SK-N-SH (cell line): ENCODE results near the gene GRAMD1B. TPM values are rescaled to one million over a fixed set of nuclear protein-coding genes. Genes with fewer than 3 reads are reported as not detected.

Experiments used
- CTCF ChIA-PET: fragments of 300-600, 350-600 bp; formaldehyde crosslinking; extraction: SDS; loops from one replicate; lab custom pipeline; 2021; lab: Yijun Ruan, JAX
- POLR2A ChIA-PET: fragments of 350-600 bp; sonication (Branson Sonifier 250); formaldehyde crosslinking; extraction: SDS; loops from one replicate; lab custom pipeline; 2020; ENCODE audit warnings: antibody characterized with exemption, inconsistent platforms; lab: Yijun Ruan, JAX
- DNase-seq: peaks from one replicate; pipeline ENCODE4 v3.0.0; 2012
- H2AFZ ChIP-seq: fragments of 200-600 bp; sonication (generic); 2 replicates; pipeline ENCODE4 v1.8.1; 2016; ENCODE audit warnings: antibody characterized with exemption, mild to moderate bottlenecking, low read depth
- H3F3A ChIP-seq: fragments of 200-600 bp; sonication (generic); replicated peaks from 2 replicates; pipeline ENCODE3; 2016; ENCODE audit warnings: antibody characterized with exemption, mild to moderate bottlenecking; ENCODE audit not compliant: insufficient read depth
- H3K27ac ChIP-seq, 2 experiments: fragments of 200-500 bp in 1 of 2; fragments of 200-600 bp in 1 of 2; sonication (Bioruptor generic) in 1 of 2; sonication (generic), shearing (Covaris generic) in 1 of 2; 2 replicates each; pipeline versions ENCODE4 v1.5.1 to v1.6.1; 2014 to 2016; ENCODE audit warnings: low read depth in 2 of 2, inconsistent platforms in 1 of 2, low read length in 1 of 2, mild to moderate bottlenecking in 1 of 2, mixed read lengths in 1 of 2
- H3K27me3 ChIP-seq: fragments of 200-600 bp; sonication (generic), shearing (Covaris generic); 2 replicates; pipeline ENCODE4 v1.6.1; 2016; ENCODE audit warnings: mixed run types; ENCODE audit not compliant: insufficient read depth
- H3K36me3 ChIP-seq, 2 experiments: fragments of 200-500 bp in 1 of 2; fragments of 200-600 bp in 1 of 2; sonication (Bioruptor generic) in 1 of 2; sonication (generic) in 1 of 2; replicated peaks in 1 of 2; 2 replicates each; pipeline versions ENCODE3 to v1.5.1; 2014 to 2016; ENCODE audit warnings: low read length in 1 of 2, mild to moderate bottlenecking in 1 of 2; ENCODE audit not compliant: insufficient read depth in 2 of 2, control insufficient read depth in 1 of 2
- H3K4me1 ChIP-seq, 2 experiments: fragments of 200-500 bp in 1 of 2; fragments of 200-600 bp in 1 of 2; sonication (Bioruptor generic) in 1 of 2; sonication (generic), shearing (Covaris generic) in 1 of 2; 2 replicates each; pipeline versions ENCODE4 v1.5.1 to v1.6.1; 2014 to 2016; ENCODE audit warnings: low read depth in 1 of 2, low read length in 1 of 2, mixed run types in 1 of 2; ENCODE audit not compliant: insufficient read depth in 2 of 2, control insufficient read depth in 1 of 2
- H3K4me2 ChIP-seq: fragments of 200-600 bp; sonication (generic), shearing (Covaris generic); 2 replicates; pipeline ENCODE4 v1.6.1; 2017; ENCODE audit warnings: mixed run types
- H3K4me3 ChIP-seq, 2 experiments: fragments of 200-500 bp in 1 of 2; fragments of 200-600 bp in 1 of 2; sonication (Bioruptor generic) in 1 of 2; sonication (generic), shearing (Covaris generic) in 1 of 2; 2 replicates each; pipeline versions ENCODE4 v1.5.1 to v1.8.1; 2014 to 2016; ENCODE audit warnings: low read depth in 2 of 2, inconsistent platforms in 1 of 2, low read length in 1 of 2, mild to moderate bottlenecking in 1 of 2, mixed read lengths in 1 of 2, moderate library complexity in 1 of 2
- H3K79me2 ChIP-seq: fragments of 200-600 bp; sonication (generic); 2 replicates; pipeline ENCODE4 v1.8.1; 2017; ENCODE audit warnings: mild to moderate bottlenecking; ENCODE audit not compliant: insufficient read depth
- H3K9ac ChIP-seq: fragments of 200-600 bp; sonication (generic); 2 replicates; pipeline ENCODE4 v1.6.1; 2017; ENCODE audit warnings: mixed run types
- H3K9me2 ChIP-seq: fragments of 200-600 bp; sonication (generic); 2 replicates; pipeline ENCODE4 v1.6.1; 2017; ENCODE audit warnings: mixed run types
- H3K9me3 ChIP-seq: fragments of 200-600 bp; sonication (generic); 2 replicates; pipeline ENCODE4 v1.6.1; 2017; ENCODE audit warnings: mixed run types, mild to moderate bottlenecking, moderate library complexity
- H4K20me1 ChIP-seq: fragments of 200-600 bp; sonication (generic); 2 replicates; pipeline ENCODE4 v1.6.1; 2017; ENCODE audit warnings: mild to moderate bottlenecking, mixed run types; ENCODE audit not compliant: insufficient read depth
- FOXM1 ChIP-seq: IDR thresholded peaks from 2 replicates; pipeline ENCODE4 v1.4.0; 2012; ENCODE audit warnings: low read depth, mild to moderate bottlenecking
- GATA2 ChIP-seq: sonication (generic); formaldehyde crosslinking; IDR thresholded peaks from 2 replicates; pipeline ENCODE4 v1.5.0; 2020; ENCODE audit warnings: mild to moderate bottlenecking, missing genetic modification reagents
- IRF3 ChIP-seq: fragments of 150-350 bp; IDR thresholded peaks from 2 replicates; pipeline ENCODE4 v1.6.1; 2016; ENCODE audit warnings: mild to moderate bottlenecking, low read depth, low read length
- MEF2A ChIP-seq: IDR thresholded peaks from 2 replicates; pipeline ENCODE4 v1.4.0; 2012; ENCODE audit warnings: low read depth, borderline replicate concordance
- RAD21 ChIP-seq: IDR thresholded peaks from 2 replicates; pipeline ENCODE4 v1.6.1; 2012; ENCODE audit warnings: mild to moderate bottlenecking, low read length
- REST ChIP-seq: IDR thresholded peaks from 2 replicates; pipeline ENCODE4 v1.6.1; 2012; ENCODE audit warnings: mild to moderate bottlenecking, low read depth, low read length, moderate library complexity
- SIN3A ChIP-seq: IDR thresholded peaks from 2 replicates; pipeline ENCODE4 v1.6.1; 2012; ENCODE audit warnings: low read depth, mild to moderate bottlenecking, low read length, moderate library complexity, borderline replicate concordance
- TEAD4 ChIP-seq: IDR thresholded peaks from 2 replicates; pipeline ENCODE4 v1.4.0; 2012; ENCODE audit warnings: mild to moderate bottlenecking, borderline replicate concordance; ENCODE audit not compliant: insufficient read depth
- ZBTB33 ChIP-seq: IDR thresholded peaks from 2 replicates; pipeline ENCODE4 v1.4.0; 2012; ENCODE audit warnings: low read depth, borderline replicate concordance
- WGBS: methylation state at CpG from one replicate; pipeline ENCODE4 v1.1.6; 2017; ENCODE audit warnings: low lambda C conversion rate; 5-methylcytosine and 5-hydroxymethylcytosine counted together
- polyA plus RNA-seq, 3 experiments: library from polyadenylated mRNA; depleted of rRNA; stranded (reverse); fragments of >200 nt; gene quantifications; 2 replicates each; pipeline ENCODE4 v1.2.3, GENCODE V29; 2012

Gene GRAMD1B
- polyA plus RNA-seq, 1 of the 3 experiments (the other 2 are of a cell fraction): 14.5 TPM

- DNase-seq: no peak
- ChIA-PET CTCF (interaction anchor here (0.7 to 1.0 kb wide), 3 partner anchors 26 to 169 kb away, joined by 3 to 5 read pairs (median 3); no protein-coding TSS in a partner anchor), POLR2A (no interaction called here)
- H3K36me3 ChIP-seq: peaks cover 0 to 4% of the 10 kb centered on the region in 2 experiments
- H3F3A ChIP-seq: peaks cover 4% of the 10 kb centered on the region
- TF ChIP-seq SIN3A (0 out of 2 replicates have a peak, but pooled peaks have one; percentile 10), IRF3 (no peak), MEF2A (no peak), ZBTB33 (no peak), TEAD4 (no peak), REST (no peak), FOXM1 (no peak), GATA2 (CRISPR knock-in tag) (no peak), RAD21 (no peak)
- WGBS: 56% methylated on average over 24 of the region's 68 CpGs
- peak overlapping the region; percentile 84 for H3K9ac ChIP-seq
- no peaks in the 10 kb centered on the region for H3K27me3 ChIP-seq
- peak overlapping the region in 1 of 2 experiments; percentile 87; a peak in 2 of 4 replicates for H3K27ac ChIP-seq
- peak overlapping the region; percentile 91 for H3K4me2 ChIP-seq
- H3K4me3 ChIP-seq: peak overlapping the region; percentile 61 to 73
- no peaks in the 10 kb centered on the region for H4K20me1 ChIP-seq
- H3K9me2 ChIP-seq: no peaks in the 10 kb centered on the region
- peaks cover 8 to 16% of the 10 kb centered on the region in 2 experiments; a peak in 3 of 4 replicates for H3K4me1 ChIP-seq
- H2AFZ ChIP-seq: peak overlapping the region; percentile 92
- peaks cover 50% of the 10 kb centered on the region for H3K79me2 ChIP-seq
- no peaks in the 10 kb centered on the region for H3K9me3 ChIP-seq
Observed at GRCh38 chr11:123430721-123431497, 840 bp downstream of the GRAMD1B start.
